H9 (cell line): Measurements from ENCODE around the gene ANKRD34A. TPM values are rescaled to one million over a fixed set of nuclear protein-coding genes. Genes with fewer than 3 reads are reported as not detected.

Experiments used
- DNase-seq: peaks from one replicate; pipeline ENCODE4 v3.0.0-alpha.2; 2017
- H2AFZ ChIP-seq: one replicate; pipeline ENCODE4 v1.6.1; 2013; ENCODE audit warnings: mild to moderate bottlenecking, low read length, control low read depth, moderate library complexity
- H2AK5ac ChIP-seq: 2 replicates; pipeline ENCODE4 v1.6.1; 2013; ENCODE audit warnings: low read length, control low read depth, mixed read lengths; ENCODE audit not compliant: insufficient read length
- H2BK120ac ChIP-seq: one replicate; pipeline ENCODE4 v1.6.1; 2013; ENCODE audit warnings: low read depth, mild to moderate bottlenecking, low read length, control low read depth, inconsistent platforms; ENCODE audit not compliant: poor library complexity, severe bottlenecking
- H2BK12ac ChIP-seq: 2 replicates; pipeline ENCODE4 v1.6.1; 2013; ENCODE audit warnings: low read length, control low read depth, mixed read lengths, low read depth; ENCODE audit not compliant: insufficient read length
- H2BK15ac ChIP-seq: 2 replicates; pipeline ENCODE4 v1.6.1; 2013; ENCODE audit warnings: low read depth, low read length, control low read depth
- H2BK20ac ChIP-seq: one replicate; pipeline ENCODE4 v1.6.1; 2013; ENCODE audit warnings: low read depth, mild to moderate bottlenecking, low read length, control low read depth, inconsistent platforms; ENCODE audit not compliant: poor library complexity, severe bottlenecking
- H2BK5ac ChIP-seq: 2 replicates; pipeline ENCODE4 v1.6.1; 2013; ENCODE audit warnings: low read length, control low read depth, mixed read lengths; ENCODE audit not compliant: insufficient read length
- H3K14ac ChIP-seq: 2 replicates; pipeline ENCODE4 v1.6.1; 2013; ENCODE audit warnings: low read length, control low read depth; ENCODE audit not compliant: insufficient read depth
- H3K18ac ChIP-seq: 2 replicates; pipeline ENCODE4 v1.6.1; 2013; ENCODE audit warnings: low read depth, mild to moderate bottlenecking, mixed read lengths, low read length, control low read depth; ENCODE audit not compliant: insufficient read length
- H3K23ac ChIP-seq: 2 replicates; pipeline ENCODE4 v1.6.1; 2013; ENCODE audit warnings: low read length, control low read depth, mixed read lengths, low read depth; ENCODE audit not compliant: insufficient read length
- H3K23me2 ChIP-seq: 2 replicates; pipeline ENCODE4 v1.6.1; 2013; ENCODE audit warnings: low read depth, mild to moderate bottlenecking, mixed read lengths, low read length, control low read depth; ENCODE audit not compliant: insufficient read length, poor library complexity, severe bottlenecking
- H3K27ac ChIP-seq: 2 replicates; pipeline ENCODE4 v1.5.1; 2013; ENCODE audit warnings: low read length, control low read depth, mixed read lengths, low read depth; ENCODE audit not compliant: insufficient read length
- H3K27me3 ChIP-seq: 2 replicates; pipeline ENCODE4 v1.6.1; 2013; ENCODE audit warnings: low read length, control low read depth, inconsistent platforms; ENCODE audit not compliant: insufficient read depth
- H3K4ac ChIP-seq: 2 replicates; pipeline ENCODE4 v1.6.1; 2013; ENCODE audit warnings: low read depth, mild to moderate bottlenecking, control low read depth, inconsistent platforms, low read length, moderate library complexity
- H3K4me1 ChIP-seq: 2 replicates; pipeline ENCODE4 v1.6.1; 2013; ENCODE audit warnings: low read length, control low read depth, inconsistent platforms; ENCODE audit not compliant: insufficient read depth
- H3K4me2 ChIP-seq: 2 replicates; pipeline ENCODE4 v1.6.1; 2013; ENCODE audit warnings: low read length, control low read depth, mixed read lengths; ENCODE audit not compliant: insufficient read length, insufficient read depth
- H3K56ac ChIP-seq: 2 replicates; pipeline ENCODE4 v1.6.1; 2013; ENCODE audit warnings: low read depth, mild to moderate bottlenecking, mixed read lengths, low read length, control low read depth; ENCODE audit not compliant: insufficient read length
- H3K79me1 ChIP-seq: 2 replicates; pipeline ENCODE4 v1.6.1; 2013; ENCODE audit warnings: low read depth, mild to moderate bottlenecking, moderate library complexity, low read length, control low read depth, inconsistent platforms; ENCODE audit not compliant: insufficient read depth, poor library complexity, severe bottlenecking
- H3K79me2 ChIP-seq: 2 replicates; pipeline ENCODE4 v1.6.1; 2013; ENCODE audit warnings: low read length, control low read depth, inconsistent platforms; ENCODE audit not compliant: insufficient read depth
- H3K9ac ChIP-seq: 2 replicates; pipeline ENCODE4 v1.6.1; 2013; ENCODE audit warnings: low read length, control low read depth, mixed read lengths; ENCODE audit not compliant: insufficient read length; ENCODE audit errors: extremely low read depth
- H3K9me3 ChIP-seq: one replicate; pipeline ENCODE4 v1.6.1; 2013; ENCODE audit warnings: low read depth, low read length, inconsistent platforms; ENCODE audit not compliant: control insufficient read depth
- H3T11ph ChIP-seq: one replicate; pipeline ENCODE4 v1.6.1; 2013; ENCODE audit warnings: mild to moderate bottlenecking, low read length, control low read depth, inconsistent platforms
- H4K20me1 ChIP-seq: one replicate; pipeline ENCODE4 v1.6.1; 2013; ENCODE audit not compliant: control insufficient read depth, insufficient read length, insufficient read depth
- H4K5ac ChIP-seq: 2 replicates; pipeline ENCODE4 v1.6.1; 2013; ENCODE audit warnings: low read depth, mild to moderate bottlenecking, mixed read lengths, low read length, control low read depth; ENCODE audit not compliant: insufficient read length
- H4K8ac ChIP-seq: replicated peaks from 2 replicates; pipeline ENCODE4 v1.6.1; 2013; ENCODE audit warnings: low read length, control low read depth, mixed read lengths, low read depth; ENCODE audit not compliant: insufficient read length
- H4K91ac ChIP-seq: 2 replicates; pipeline ENCODE4 v1.6.1; 2013; ENCODE audit warnings: low read depth, mild to moderate bottlenecking, moderate library complexity, mixed read lengths, low read length, control low read depth; ENCODE audit not compliant: insufficient read length
- H3K27ac Mint-ChIP-seq, 3 experiments: 2 replicates in 2 of 3; 3 replicates in 1 of 3; pipeline ENCODE4 v1.8.0; 2020 to 2021; ENCODE audit warnings: mixed read lengths in 3 of 3, mild to moderate bottlenecking in 1 of 3, moderate library complexity in 1 of 3
- H3K27me3 Mint-ChIP-seq: 2 replicates; pipeline ENCODE4 v1.8.0; 2021; ENCODE audit warnings: low read depth, mild to moderate bottlenecking, moderate library complexity, mixed read lengths
- H3K36me3 Mint-ChIP-seq, 3 experiments: 2 replicates in 2 of 3; 3 replicates in 1 of 3; pipeline ENCODE4 v1.8.0; 2020 to 2021; ENCODE audit warnings: low read depth in 3 of 3, mixed read lengths in 3 of 3; ENCODE audit not compliant: insufficient read depth in 1 of 3
- H3K4me1 Mint-ChIP-seq, 2 experiments: 2 replicates each; pipeline ENCODE4 v1.8.0; 2020; ENCODE audit warnings: mixed read lengths in 2 of 2
- H3K4me3 Mint-ChIP-seq, 2 experiments: 2 replicates in 1 of 2; 3 replicates in 1 of 2; pipeline ENCODE4 v1.8.0; 2020 to 2021; ENCODE audit warnings: mild to moderate bottlenecking in 2 of 2, mixed read lengths in 2 of 2, moderate library complexity in 1 of 2
- H3K9me3 Mint-ChIP-seq, 2 experiments: 2 replicates in 1 of 2; 3 replicates in 1 of 2; pipeline ENCODE4 v1.8.0; 2020; ENCODE audit warnings: mild to moderate bottlenecking in 2 of 2, mixed read lengths in 2 of 2, moderate library complexity in 1 of 2
- WGBS: extraction: QIAGEN DNeasy Blood & Tissue Kit; methylation state at CpG from one replicate; pipeline ENCODE4 v1.1.7; 2013; ENCODE audit warnings: missing lambda C conversion rate, low lambda C conversion rate, mixed read lengths; ENCODE audit not compliant: insufficient read length; ENCODE audit errors: extremely low coverage; 5-methylcytosine and 5-hydroxymethylcytosine counted together
- total RNA-seq: library from RNA; stranded (reverse); gene quantifications from 2 replicates; pipeline ENCODE4 v1.2.1, GENCODE V29; 2021
- TF ChIP-seq, protein P1 (sequence below): fragments of 200-600 bp; sonication (generic); conservative IDR thresholded peaks from 3 replicates; pipeline ENCODE4 v1.8.0; 2021; ENCODE audit warnings: antibody characterized with exemption, mild to moderate bottlenecking

Gene ANKRD34A
- total RNA-seq, 1 experiment from 2014 or later = 0.39 TPM

DNA sequence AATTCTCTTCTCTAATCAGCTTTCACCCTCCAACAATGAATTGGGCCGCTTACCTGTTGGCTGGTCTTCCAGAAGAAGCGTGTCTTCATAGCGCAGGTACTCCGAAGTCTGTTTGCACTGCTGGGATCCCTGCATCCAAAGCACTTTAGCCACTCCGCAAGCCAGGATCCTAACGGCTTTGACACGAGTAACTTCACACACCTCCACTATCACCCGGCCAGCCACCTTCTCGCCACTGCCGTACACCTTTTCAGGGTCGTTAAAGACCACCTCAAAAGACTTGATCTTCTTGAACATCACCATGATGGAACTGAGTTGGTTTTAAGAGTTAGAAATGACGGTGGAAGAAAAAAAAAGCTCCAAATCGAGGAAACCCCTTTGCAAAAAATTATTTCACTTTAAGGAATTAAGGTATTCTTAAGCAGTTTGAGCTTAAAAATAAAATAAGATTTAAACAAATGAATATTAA, 31.6 kb upstream of the ANKRD34A start:
- no peak overlapping the region for H2BK15ac ChIP-seq
- H2AK5ac ChIP-seq = no peak overlapping the region
- H3K56ac ChIP-seq = no peak overlapping the region
- H3K18ac ChIP-seq = peak overlapping the region; percentile 83
- H3K4me2 ChIP-seq = peak overlapping the region; percentile 92
- TF ChIP-seq, protein P1, sequence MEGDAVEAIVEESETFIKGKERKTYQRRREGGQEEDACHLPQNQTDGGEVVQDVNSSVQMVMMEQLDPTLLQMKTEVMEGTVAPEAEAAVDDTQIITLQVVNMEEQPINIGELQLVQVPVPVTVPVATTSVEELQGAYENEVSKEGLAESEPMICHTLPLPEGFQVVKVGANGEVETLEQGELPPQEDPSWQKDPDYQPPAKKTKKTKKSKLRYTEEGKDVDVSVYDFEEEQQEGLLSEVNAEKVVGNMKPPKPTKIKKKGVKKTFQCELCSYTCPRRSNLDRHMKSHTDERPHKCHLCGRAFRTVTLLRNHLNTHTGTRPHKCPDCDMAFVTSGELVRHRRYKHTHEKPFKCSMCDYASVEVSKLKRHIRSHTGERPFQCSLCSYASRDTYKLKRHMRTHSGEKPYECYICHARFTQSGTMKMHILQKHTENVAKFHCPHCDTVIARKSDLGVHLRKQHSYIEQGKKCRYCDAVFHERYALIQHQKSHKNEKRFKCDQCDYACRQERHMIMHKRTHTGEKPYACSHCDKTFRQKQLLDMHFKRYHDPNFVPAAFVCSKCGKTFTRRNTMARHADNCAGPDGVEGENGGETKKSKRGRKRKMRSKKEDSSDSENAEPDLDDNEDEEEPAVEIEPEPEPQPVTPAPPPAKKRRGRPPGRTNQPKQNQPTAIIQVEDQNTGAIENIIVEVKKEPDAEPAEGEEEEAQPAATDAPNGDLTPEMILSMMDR = no peak
- Mint-ChIP-seq H3K27ac (peak overlapping the region; percentile 25 to 99 (median 98); a peak in 6 of 7 replicates), H3K9me3 (peaks cover 0 to 3% of the 10 kb centered on the region in 2 experiments; a peak in 2 of 5 replicates), H3K27me3 (no peaks in the 10 kb centered on the region), H3K4me3 (peak overlapping the region; percentile 87 to 99), H3K36me3 (peaks cover 32 to 43% (median 32%) of the 10 kb centered on the region in 3 experiments), H3K4me1 (peaks cover 48 to 58% of the 10 kb centered on the region in 2 experiments)
- no peak overlapping the region; the same call in 1 of the 2 replicates for H3K4ac ChIP-seq
- no peak overlapping the region for H2BK120ac ChIP-seq
- peak overlapping the region; percentile 14; the same call in 1 of the 2 replicates for H3K14ac ChIP-seq
- H3K9ac ChIP-seq = peak overlapping the region; percentile 99
- H3K23ac ChIP-seq = no peak overlapping the region
- H4K5ac ChIP-seq = no peak overlapping the region
- peaks cover 7% of the 10 kb centered on the region for H3K79me1 ChIP-seq
- no CpG with 5 or more reads among the region's 13 CpGs for WGBS
- peaks cover 3% of the 10 kb centered on the region; the same call in 1 of the 2 replicates for H3K79me2 ChIP-seq
- no peak for DNase-seq
- H3K9me3 ChIP-seq = no peaks in the 10 kb centered on the region
- no peak overlapping the region for H2BK20ac ChIP-seq
- no peaks in the 10 kb centered on the region for H4K20me1 ChIP-seq
- H3T11ph ChIP-seq = no peak overlapping the region
- H4K8ac ChIP-seq = no peak overlapping the region
- no peak overlapping the region for H3K27ac ChIP-seq
- peaks cover 5% of the 10 kb centered on the region; the same call in 1 of the 2 replicates for H3K4me1 ChIP-seq
- no peak overlapping the region for H2AFZ ChIP-seq
- H4K91ac ChIP-seq = no peak overlapping the region
- H2BK12ac ChIP-seq = no peak overlapping the region
- H3K23me2 ChIP-seq = peaks cover 19% of the 10 kb centered on the region
- H3K27me3 ChIP-seq = no peaks in the 10 kb centered on the region
- H2BK5ac ChIP-seq = no peak overlapping the region
